GM21825 (cell line): Measurements from ENCODE around the gene CDC37L1.
"Not testable (repeated sequence)": the region's sequence is repeated elsewhere in the genome, so short reads cannot be mapped to it uniquely, and the experiment has no call there.

Experiments used
- ATAC-seq: cut with Tn5 transposase; IDR thresholded peaks from one replicate; pipeline ENCODE4 v1.9.1; 2021; ENCODE audit warnings: mild to moderate bottlenecking, moderate library complexity; ENCODE audit not compliant: unreplicated experiment

Gene CDC37L1

DNA sequence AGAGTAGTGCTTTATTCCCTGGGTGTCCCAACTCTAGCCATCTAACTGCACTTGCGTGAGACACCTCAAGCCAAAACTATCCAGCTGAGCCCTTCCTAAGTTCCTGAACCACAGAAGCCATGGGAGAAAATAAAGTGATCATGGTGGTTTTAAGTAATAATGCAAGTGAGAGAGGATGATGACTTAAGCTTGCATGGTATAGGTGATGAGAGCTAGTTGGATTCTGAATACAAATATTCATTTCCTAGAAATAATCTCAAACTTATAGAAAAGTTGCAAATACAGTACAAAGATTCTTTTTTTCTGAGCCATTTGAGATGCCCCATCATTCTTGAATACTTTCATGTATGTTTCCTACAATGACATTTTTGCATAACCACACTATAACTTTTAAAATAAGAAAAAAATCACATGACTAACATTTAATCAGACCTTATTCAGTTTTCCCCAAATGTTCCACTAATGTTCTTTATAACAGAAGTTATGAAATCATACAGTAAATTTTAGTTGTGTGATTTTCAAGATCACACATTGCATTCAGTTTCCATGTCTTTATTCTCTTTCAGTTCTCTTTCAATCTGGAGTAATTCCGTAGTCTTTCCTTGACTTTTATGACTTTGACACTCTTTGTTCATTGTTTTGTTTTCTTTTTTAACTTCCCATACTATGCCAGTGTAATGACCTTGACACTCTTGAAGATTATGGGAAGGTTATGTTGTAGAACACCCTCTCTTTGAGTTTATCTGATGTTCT, 67.1 kb downstream of the CDC37L1 start:
- ATAC-seq: no peak

DNA sequence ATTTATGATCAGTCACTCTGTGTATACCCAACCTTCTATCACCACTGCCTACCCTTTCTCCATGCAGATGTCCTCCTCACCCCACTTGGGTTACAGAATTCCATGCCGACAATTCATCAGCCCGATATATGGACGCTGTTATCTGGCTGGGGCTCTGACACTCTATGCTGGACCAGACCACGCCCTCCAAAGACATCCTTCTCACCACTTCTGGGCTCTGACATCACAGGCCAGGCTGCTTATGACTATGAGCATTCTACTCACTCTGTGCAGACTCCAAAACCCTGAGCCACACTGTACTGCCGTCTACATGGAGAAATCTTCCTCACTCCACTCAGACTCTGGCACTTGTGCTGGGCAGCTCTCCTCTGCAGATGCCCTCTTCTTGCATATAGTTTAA, 69.2 kb downstream of the CDC37L1 start:
- no peak for ATAC-seq

DNA sequence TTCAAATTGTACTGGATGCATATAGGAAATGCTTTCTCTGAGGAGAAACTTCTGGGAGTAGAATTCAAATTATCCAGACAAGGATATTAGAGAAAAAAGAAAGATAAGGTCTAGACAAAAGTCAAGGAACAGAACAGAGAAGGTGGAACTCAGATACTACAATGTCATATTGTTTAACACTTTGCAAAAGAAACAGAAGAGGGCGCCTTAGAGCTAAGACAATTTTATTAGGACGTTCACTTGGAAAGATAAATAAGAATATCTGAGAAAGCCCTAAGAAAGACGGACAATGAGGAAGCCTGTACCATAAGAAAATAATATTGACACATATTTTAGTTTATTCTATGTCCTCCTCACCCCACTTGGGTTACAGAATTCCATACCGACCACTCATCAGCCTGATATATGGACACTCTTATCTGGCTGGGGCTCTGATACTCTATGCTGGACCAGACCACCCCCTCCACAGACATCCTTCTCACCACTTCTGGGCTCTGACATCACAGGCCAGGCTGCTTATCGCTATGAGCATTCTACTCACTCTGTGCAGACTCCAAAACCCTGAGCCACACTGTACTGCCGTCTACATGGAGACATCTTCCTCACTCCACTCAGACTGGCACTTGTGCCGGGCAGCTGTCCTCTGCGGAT, 70.8 kb downstream of the CDC37L1 start:
- no peak for ATAC-seq

DNA sequence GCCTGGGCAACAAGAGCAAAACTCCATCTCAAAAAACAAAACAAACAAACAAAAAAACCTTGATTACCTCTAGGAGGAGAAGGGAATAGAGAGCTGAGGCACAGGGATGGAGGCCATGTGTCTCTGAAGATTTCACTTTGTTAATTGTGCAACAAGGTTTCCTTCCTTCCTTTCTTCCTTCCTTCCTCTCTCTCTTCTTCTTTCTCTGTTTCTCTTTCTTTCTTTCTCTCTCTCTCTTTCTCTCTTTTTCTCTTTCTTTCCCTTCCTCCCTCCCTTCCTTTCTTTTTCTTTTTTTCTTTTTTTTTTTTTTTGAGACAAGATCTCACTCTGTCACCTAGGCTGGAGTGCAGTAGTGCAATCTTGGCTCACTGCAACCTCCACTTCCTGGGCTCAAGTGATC, 75.2 kb downstream of the CDC37L1 start:
- not testable (repeated sequence) for ATAC-seq

DNA sequence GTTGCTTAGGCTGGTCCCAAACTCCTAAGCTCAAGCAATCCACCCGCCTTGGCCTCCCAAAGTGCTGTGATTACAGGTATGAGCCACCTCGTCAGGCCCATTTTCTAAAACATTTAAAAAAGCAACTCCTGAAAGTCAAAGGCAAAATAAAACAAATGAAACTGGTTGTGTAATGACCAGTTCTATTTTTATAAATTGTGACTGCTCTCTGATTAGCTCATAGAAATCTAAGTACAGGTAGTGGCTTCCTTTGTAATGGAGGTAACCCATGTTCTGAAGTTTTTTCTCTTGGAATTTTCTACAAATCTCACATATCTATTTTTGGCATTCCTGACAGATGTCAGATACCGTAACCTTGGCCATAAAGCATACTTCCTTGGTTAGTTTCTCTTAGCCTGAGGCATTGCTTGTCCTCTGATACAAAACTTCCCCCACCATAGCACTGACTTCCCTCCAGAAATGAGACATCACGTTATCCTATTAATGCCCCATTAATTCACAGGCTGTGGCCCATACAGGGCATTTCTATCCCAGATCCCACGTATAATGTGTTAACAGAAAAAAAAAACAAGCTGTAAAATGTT, 75.7 kb downstream of the CDC37L1 start:
- no peak for ATAC-seq

DNA sequence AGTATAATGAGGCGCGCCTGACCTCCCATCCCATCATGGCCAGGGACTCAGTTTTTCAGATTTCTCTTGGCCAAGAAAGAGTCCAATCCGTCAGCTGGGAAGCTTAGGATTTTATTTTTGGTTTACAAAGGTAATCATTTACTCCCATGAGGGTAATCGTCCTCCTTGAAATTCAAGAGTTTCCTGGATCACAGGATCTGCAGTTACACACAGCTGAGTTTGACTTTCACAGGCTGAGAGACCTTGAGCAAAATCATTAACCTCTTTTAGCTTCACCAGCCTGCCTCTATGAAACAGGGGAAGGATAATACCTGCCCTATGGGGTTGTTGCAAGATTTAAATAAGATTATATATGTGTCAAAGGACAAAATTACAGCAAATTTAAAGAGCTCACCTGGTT, 77.1 kb downstream of the CDC37L1 start:
- no peak for ATAC-seq
